Activated CD4-positive, alpha-beta memory T cell treated with anti-CD3 and anti-CD28 coated beads, Interleukin-2, amount 10 ng/mL, durations not matched to agents 7 days and 5 days (primary cell): ENCODE results near the gene TAX1BP1. TPM values are rescaled to one million over a fixed set of nuclear protein-coding genes. Genes with fewer than 3 reads are reported as not detected.

Source experiments
- CTCF ChIA-PET: fragments of 350-600 bp; sonication (Branson Sonifier 250); formaldehyde crosslinking; loops from one replicate; lab custom pipeline; 2021; ENCODE audit warnings: antibody characterized with exemption, inconsistent platforms; lab: Charles Lee
- POLR2A ChIA-PET: fragments of 350-600 bp; sonication (Branson Sonifier 250); formaldehyde crosslinking; loops from one replicate; lab custom pipeline; 2021; ENCODE audit warnings: antibody characterized with exemption; lab: Charles Lee
- DNase-seq: peaks from one replicate; pipeline ENCODE4 v3.0.0-alpha.2; 2020
- H3K27ac Mint-ChIP-seq: one replicate; pipeline ENCODE4 v1.8.0; 2021; ENCODE audit warnings: mild to moderate bottlenecking, mixed read lengths
- H3K27me3 Mint-ChIP-seq: one replicate; pipeline ENCODE4 v1.8.0; 2021; ENCODE audit warnings: mixed read lengths
- H3K36me3 Mint-ChIP-seq: one replicate; pipeline ENCODE4 v1.8.0; 2021; ENCODE audit warnings: low read depth, mixed read lengths
- H3K4me1 Mint-ChIP-seq: one replicate; pipeline ENCODE4 v1.8.0; 2021; ENCODE audit warnings: mixed read lengths
- H3K4me3 Mint-ChIP-seq: one replicate; pipeline ENCODE4 v1.8.0; 2021; ENCODE audit warnings: mild to moderate bottlenecking, mixed read lengths
- H3K9me3 Mint-ChIP-seq: one replicate; pipeline ENCODE4 v1.8.0; 2021; ENCODE audit warnings: mixed read lengths
- total RNA-seq, 2 experiments: library from RNA; stranded (reverse); gene quantifications; one replicate each; pipeline ENCODE4 v1.2.3, GENCODE V29; 2021

TAX1BP1 gene
- total RNA-seq, 2 experiments from 2014 or later: 76.5 to 80.0 TPM

DNA sequence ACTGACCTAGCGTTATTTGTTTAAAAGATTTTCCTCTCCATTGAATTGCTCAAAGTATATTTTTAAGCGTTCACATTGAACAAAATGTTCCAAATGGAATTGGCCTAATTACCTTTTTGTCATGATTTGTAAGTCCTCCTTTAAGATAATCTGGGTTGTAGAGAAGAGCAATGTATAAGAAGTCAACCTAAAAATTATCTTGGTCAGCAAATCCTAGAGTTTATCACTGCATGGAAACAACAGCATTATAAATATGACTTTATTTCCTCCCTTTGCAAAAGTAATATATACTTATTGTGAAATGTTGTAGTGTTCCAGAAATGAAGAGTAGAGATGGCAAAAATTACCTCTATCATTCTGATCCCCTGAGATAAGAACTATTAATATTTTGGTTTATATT, 59.2 kb downstream of the TAX1BP1 start:
- POLR2A ChIA-PET: no interaction called here
- Mint-ChIP-seq H3K27ac (no peak overlapping the region), H3K36me3 (peaks cover 34% of the 10 kb centered on the region), H3K4me3 (no peak overlapping the region), H3K9me3 (no peaks in the 10 kb centered on the region), H3K27me3 (no peaks in the 10 kb centered on the region), H3K4me1 (no peaks in the 10 kb centered on the region)
- CTCF ChIA-PET: interaction anchor here (0.6 kb wide), 1 partner anchor 35 kb away, joined by 3 read pairs; no protein-coding TSS in a partner anchor
- no peak for DNase-seq

DNA sequence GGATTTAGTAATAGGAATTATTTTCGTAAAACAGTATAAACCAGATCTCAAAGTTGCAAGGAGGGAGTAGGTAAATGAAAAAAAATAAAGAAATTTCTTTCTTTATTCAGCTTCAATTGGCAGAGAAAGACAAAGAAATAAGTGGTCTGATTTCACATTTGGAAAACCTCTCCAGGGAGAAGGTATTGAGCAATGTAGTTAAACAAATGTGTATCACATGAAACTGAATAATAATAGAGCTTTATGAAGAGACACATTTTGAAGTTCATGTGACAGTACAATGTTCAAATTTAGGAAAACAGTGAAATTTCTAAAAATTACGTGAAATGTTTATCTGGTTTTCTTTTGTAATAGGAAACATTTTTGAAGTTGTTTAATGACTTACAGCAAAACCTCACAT, 63.0 kb downstream of the TAX1BP1 start:
- ChIA-PET POLR2A (interaction anchor here (1.0 kb wide), 1 partner anchor 10 kb away, joined by 3 read pairs; no protein-coding TSS in a partner anchor), CTCF (no interaction called here)
- Mint-ChIP-seq H3K27me3 (no peaks in the 10 kb centered on the region), H3K4me1 (no peaks in the 10 kb centered on the region), H3K4me3 (no peak overlapping the region), H3K27ac (no peak overlapping the region), H3K36me3 (peaks cover 22% of the 10 kb centered on the region), H3K9me3 (no peaks in the 10 kb centered on the region)
- no peak for DNase-seq

DNA sequence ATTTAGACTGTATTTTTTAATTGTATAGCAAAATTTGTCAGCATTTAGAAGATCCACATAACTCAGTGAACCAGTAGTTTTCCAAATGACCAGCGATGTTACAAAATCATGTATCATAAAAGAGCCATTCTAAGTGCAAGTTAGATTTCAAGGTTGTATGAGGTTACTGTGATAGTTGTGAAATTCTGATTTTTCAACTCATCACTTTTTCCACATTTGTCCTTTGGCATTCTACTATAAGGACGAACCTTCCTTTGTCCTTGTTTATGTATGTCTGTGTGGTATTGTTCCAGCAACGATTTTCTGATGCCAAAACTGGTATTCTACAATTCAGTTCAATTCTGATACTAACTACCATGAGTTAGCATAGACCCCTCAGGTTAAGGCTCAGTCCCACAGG, 64.2 kb downstream of the TAX1BP1 start:
- peaks cover 17% of the 10 kb centered on the region for H3K36me3 Mint-ChIP-seq
- no peak overlapping the region for H3K4me3 Mint-ChIP-seq
- H3K27ac Mint-ChIP-seq: no peak overlapping the region
- H3K4me1 Mint-ChIP-seq: no peaks in the 10 kb centered on the region
- no peaks in the 10 kb centered on the region for H3K27me3 Mint-ChIP-seq
- no peaks in the 10 kb centered on the region for H3K9me3 Mint-ChIP-seq
- CTCF ChIA-PET: no interaction called here
- no peak for DNase-seq
- POLR2A ChIA-PET: no interaction called here

DNA sequence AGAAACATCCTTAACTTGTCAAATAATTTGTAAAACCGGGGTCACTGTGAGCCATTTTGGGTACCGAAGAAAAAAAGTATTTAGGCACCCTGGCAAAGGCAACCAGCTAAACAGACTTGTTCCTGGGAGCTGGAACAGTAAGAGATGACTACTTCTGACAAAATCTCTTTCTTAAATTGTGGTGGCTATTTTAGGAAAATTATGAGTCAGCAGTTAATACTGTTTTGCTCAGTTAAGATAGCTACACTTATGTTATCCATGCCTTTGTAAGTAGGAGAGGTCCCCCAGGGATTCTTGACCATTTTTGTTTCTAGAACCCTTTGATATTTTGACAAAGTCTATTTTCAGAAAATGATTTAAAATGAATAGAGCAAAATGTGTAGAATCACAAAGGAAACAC, 68.7 kb downstream of the TAX1BP1 start:
- Mint-ChIP-seq H3K27me3 (no peaks in the 10 kb centered on the region), H3K27ac (no peak overlapping the region), H3K4me3 (no peak overlapping the region), H3K4me1 (no peaks in the 10 kb centered on the region), H3K36me3 (peaks cover 9% of the 10 kb centered on the region), H3K9me3 (no peaks in the 10 kb centered on the region)
- ChIA-PET POLR2A (no interaction called here), CTCF (no interaction called here)
- DNase-seq: no peak

DNA sequence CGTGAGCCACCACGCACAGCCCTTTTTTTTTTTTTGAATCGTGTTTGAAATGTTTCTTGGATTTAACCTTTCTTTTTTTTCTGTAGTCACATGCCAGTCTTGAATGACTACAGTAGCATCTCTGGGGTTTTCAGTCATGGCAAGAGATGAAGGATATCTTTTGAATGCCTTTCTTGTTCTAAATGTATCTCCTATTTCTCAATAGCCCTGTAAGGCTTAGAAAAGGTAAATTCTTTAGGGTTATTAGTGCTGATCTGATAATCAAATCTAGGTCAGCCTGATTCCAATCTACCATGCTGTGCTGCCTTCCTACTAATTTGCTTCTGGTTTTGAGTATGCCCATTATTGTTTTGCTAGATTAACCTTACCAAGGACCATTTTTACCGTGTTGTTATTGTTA, 70.2 kb downstream of the TAX1BP1 start:
- no peaks in the 10 kb centered on the region for H3K4me1 Mint-ChIP-seq

DNA sequence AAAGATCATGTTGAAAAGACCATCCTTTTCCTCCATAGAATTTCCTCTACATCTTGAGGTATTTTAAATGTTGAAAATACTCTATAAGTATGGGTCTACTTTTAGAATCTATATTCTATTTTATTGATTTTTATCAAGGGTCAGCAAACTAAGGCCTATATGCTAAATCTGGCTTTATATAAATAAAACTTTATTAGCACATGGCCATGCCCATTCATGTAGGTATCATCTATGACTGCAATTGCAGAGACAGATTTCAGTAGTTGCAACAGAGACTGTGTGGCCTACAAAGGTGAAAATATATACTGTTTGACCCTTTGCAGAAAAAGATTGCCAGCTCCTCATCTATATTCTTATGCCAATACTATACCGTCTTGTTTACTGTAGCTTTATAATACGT, 72.7 kb downstream of the TAX1BP1 start:
- Mint-ChIP-seq H3K4me3 (no peak overlapping the region), H3K4me1 (no peaks in the 10 kb centered on the region), H3K27ac (no peak overlapping the region), H3K36me3 (peaks cover 16% of the 10 kb centered on the region), H3K27me3 (no peaks in the 10 kb centered on the region), H3K9me3 (no peaks in the 10 kb centered on the region)
- DNase-seq: no peak
- POLR2A ChIA-PET: interaction anchor here (0.7 kb wide), 1 partner anchor 10 kb away, joined by 3 read pairs; no protein-coding TSS in a partner anchor
- CTCF ChIA-PET: no interaction called here

More for the DNA sequence above, 70.2 kb downstream of the TAX1BP1 start:
- ChIA-PET POLR2A (no interaction called here), CTCF (no interaction called here)
- no peak for DNase-seq
- Mint-ChIP-seq H3K4me3 (no peak overlapping the region), H3K9me3 (no peaks in the 10 kb centered on the region), H3K27me3 (no peaks in the 10 kb centered on the region), H3K27ac (no peak overlapping the region), H3K36me3 (peaks cover 14% of the 10 kb centered on the region)

DNA sequence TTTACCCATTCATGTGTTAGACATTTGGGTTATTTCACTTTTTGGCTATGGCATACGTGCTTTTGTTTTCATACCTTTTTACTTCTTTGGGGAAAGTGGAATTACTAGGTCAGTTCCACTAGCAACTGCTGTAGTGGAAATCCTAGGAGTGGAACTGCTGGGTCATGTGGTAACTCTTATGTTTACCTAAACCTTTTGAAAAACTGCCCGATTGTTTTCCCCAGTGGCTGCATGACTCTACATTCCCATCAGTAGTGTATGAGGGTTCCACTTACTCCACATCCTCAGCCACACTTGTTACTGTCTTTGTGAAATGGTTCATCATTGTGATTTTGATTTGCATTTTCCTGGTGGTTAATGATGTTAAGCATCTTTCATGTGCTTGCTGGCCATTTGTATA, 82.3 kb downstream of the TAX1BP1 start:
- no peak for DNase-seq
- POLR2A ChIA-PET: no interaction called here
- no peaks in the 10 kb centered on the region for H3K4me1 Mint-ChIP-seq
- H3K4me3 Mint-ChIP-seq: no peak overlapping the region
- no peaks in the 10 kb centered on the region for H3K27me3 Mint-ChIP-seq
- peaks cover 15% of the 10 kb centered on the region for H3K36me3 Mint-ChIP-seq
- no peaks in the 10 kb centered on the region for H3K9me3 Mint-ChIP-seq
- no peak overlapping the region for H3K27ac Mint-ChIP-seq
- CTCF ChIA-PET: no interaction called here

DNA sequence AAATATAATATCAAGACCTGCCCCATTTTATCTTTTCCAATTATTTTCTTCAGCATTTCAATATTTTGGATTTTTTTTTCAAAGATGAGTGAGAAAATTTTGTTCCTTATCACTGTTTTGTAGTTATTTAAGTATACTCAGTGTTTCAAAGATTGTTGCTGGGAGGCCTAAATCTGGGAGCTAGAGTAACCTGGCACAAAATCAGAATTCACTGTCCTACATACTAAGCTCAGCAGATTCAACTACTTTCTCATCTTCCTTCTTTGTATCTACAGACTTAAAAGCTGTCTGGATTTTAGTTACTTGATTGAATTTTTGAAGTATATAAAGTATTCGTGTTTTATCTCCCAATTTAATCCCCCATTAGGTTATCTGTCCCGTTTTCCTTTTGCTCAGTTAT, 85.9 kb downstream of the TAX1BP1 start:
- DNase-seq: no peak
- Mint-ChIP-seq H3K9me3 (no peaks in the 10 kb centered on the region), H3K27me3 (no peaks in the 10 kb centered on the region), H3K36me3 (peaks cover 15% of the 10 kb centered on the region), H3K4me1 (no peaks in the 10 kb centered on the region), H3K27ac (no peak overlapping the region), H3K4me3 (no peak overlapping the region)
- POLR2A ChIA-PET: no interaction called here
- CTCF ChIA-PET: no interaction called here

DNA sequence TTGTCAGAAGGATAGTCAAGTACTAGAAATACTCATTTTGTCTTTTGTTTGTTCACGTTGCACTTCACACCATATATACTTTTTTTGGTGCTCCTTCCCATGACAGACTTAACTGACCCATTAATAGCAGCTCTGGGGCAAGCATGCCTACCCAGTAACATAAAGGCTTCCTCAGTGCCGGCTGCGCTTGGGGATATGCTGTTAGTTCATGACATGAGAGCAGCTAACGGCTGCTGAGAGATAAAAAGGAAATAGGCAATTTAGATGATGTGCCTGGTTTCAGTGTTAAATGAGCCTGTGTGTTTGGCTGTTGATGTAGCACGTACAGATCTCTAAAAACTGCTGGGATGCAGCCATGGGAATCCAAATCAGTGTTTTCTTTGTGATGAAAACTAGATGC, 86.4 kb downstream of the TAX1BP1 start:
- H3K4me3 Mint-ChIP-seq: no peak overlapping the region
- no peaks in the 10 kb centered on the region for H3K4me1 Mint-ChIP-seq
- ChIA-PET POLR2A (no interaction called here), CTCF (no interaction called here)
- no peak overlapping the region for H3K27ac Mint-ChIP-seq
- H3K27me3 Mint-ChIP-seq: no peaks in the 10 kb centered on the region
- H3K36me3 Mint-ChIP-seq: peaks cover 16% of the 10 kb centered on the region
- DNase-seq: no peak
- no peaks in the 10 kb centered on the region for H3K9me3 Mint-ChIP-seq

DNA sequence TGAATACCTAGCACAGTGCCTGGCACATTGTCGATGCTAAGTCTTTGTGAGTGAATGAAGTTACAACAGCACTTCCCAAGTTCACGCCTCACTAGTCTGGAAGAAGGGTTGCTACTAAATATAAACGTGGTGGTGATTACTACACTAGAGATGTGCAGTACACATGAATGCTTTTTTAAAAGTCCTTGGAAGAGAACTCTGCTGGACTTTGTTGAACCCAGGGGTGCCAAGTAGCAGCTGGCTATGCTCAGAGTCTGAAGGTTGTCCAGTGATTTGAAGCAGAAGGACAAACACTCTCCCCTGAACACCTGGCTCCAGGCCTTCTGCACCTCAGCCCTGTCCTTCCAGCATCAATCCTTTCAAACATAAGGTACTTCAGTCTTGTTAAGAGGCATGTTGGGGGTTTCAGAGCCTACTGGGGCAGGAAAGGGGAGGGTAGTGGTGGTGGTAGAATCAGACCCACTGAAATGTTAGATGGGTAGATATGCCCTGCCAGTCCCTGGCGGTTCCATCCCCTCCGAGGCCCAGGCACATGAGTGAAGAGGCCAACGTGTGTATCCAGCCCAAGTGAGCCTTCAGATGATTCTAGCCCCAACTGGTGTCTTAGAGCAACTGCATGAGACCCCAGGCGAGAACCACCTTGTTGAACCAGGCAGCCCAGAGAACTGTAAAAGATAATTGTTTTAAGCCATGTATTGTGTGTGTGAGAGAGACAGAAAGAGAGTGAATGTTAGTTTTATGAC, 94.4 kb downstream of the TAX1BP1 start:
- no peak for DNase-seq
- H3K36me3 Mint-ChIP-seq: peaks cover 9% of the 10 kb centered on the region
- no peaks in the 10 kb centered on the region for H3K27me3 Mint-ChIP-seq
- H3K4me3 Mint-ChIP-seq: no peak overlapping the region
- no peak overlapping the region for H3K27ac Mint-ChIP-seq
- no peaks in the 10 kb centered on the region for H3K4me1 Mint-ChIP-seq
- CTCF ChIA-PET: no interaction called here
- POLR2A ChIA-PET: no interaction called here
- no peaks in the 10 kb centered on the region for H3K9me3 Mint-ChIP-seq

DNA sequence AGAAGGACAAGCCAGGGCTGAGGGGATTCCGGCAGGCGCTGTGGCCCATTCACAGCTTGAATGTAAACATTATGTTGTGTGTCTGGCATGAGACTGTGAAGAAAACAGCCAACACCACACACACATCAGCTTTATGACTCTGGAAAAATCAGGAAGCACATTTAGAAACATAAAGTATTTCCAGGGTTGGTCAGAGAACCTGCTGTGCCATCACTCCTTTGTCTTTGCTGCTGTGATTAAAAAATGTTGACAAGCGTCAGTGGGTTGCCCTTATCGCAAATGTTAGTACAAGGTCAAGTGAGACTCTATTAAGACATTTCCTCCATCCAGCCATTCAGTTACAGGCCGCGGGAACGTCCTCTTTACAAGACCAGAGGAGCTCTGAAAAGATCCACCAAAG, 95.4 kb downstream of the TAX1BP1 start:
- ChIA-PET CTCF (no interaction called here), POLR2A (interaction anchor here (1.2 kb wide), 1 partner anchor 95 kb away, joined by 4 read pairs; no protein-coding TSS in a partner anchor)
- Mint-ChIP-seq H3K4me1 (peaks cover 2% of the 10 kb centered on the region), H3K27ac (no peak overlapping the region), H3K27me3 (no peaks in the 10 kb centered on the region), H3K9me3 (no peaks in the 10 kb centered on the region), H3K36me3 (peaks cover 9% of the 10 kb centered on the region), H3K4me3 (no peak overlapping the region)
- DNase-seq: no peak

DNA sequence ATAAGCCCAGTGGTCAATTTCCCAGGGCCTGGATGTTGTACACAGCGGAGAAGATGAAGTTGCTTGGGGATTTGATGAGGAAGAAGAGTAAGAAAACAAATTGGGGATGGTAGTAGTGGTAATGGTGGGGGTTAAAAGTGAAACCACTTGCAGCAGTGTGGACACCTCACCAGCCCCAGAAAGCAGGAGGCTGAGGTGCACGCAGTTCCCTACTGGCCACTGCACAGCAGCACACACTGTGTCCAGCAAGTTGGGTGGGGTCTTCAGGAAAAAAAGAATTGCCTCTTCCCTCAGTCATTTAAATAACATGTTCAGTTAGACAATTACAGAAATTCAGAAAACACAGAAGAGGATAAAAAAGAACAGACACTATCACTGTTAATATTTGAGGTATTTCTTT, 96.6 kb downstream of the TAX1BP1 start:
- peaks cover 2% of the 10 kb centered on the region for H3K4me1 Mint-ChIP-seq
- peaks cover 5% of the 10 kb centered on the region for H3K36me3 Mint-ChIP-seq
- ChIA-PET POLR2A (interaction anchor here (1.2 kb wide), 1 partner anchor 96 kb away, joined by 4 read pairs; no protein-coding TSS in a partner anchor), CTCF (no interaction called here)
- no peaks in the 10 kb centered on the region for H3K9me3 Mint-ChIP-seq
- DNase-seq: no peak
- no peak overlapping the region for H3K27ac Mint-ChIP-seq
- H3K27me3 Mint-ChIP-seq: no peaks in the 10 kb centered on the region
- H3K4me3 Mint-ChIP-seq: no peak overlapping the region

DNA sequence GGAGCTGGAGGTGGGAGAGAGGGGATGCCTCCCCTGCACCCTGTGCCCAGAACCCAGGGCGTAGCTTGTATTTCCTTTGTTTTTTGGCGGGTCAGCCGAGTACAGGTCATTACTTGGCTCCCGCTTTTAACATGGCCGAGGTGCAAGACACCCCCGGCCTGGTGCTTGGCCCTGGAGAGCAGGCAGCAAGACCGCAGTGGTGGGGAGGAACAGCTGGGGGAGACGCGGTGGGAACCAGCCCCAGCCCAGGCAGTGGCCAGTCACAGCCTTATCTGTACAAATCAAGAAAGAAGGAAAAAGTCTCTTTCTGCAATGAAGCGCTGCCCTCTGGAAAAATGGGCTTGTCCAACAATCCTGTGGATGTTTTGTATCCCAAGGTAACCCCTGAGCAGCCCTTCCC, 99.1 kb downstream of the TAX1BP1 start:
- CTCF ChIA-PET: no interaction called here
- no peak overlapping the region for H3K4me3 Mint-ChIP-seq
- peaks cover 2% of the 10 kb centered on the region for H3K36me3 Mint-ChIP-seq
- H3K4me1 Mint-ChIP-seq: peaks cover 2% of the 10 kb centered on the region
- H3K27me3 Mint-ChIP-seq: no peaks in the 10 kb centered on the region
- no peak for DNase-seq
- H3K27ac Mint-ChIP-seq: no peak overlapping the region
- H3K9me3 Mint-ChIP-seq: no peaks in the 10 kb centered on the region
- POLR2A ChIA-PET: no interaction called here

DNA sequence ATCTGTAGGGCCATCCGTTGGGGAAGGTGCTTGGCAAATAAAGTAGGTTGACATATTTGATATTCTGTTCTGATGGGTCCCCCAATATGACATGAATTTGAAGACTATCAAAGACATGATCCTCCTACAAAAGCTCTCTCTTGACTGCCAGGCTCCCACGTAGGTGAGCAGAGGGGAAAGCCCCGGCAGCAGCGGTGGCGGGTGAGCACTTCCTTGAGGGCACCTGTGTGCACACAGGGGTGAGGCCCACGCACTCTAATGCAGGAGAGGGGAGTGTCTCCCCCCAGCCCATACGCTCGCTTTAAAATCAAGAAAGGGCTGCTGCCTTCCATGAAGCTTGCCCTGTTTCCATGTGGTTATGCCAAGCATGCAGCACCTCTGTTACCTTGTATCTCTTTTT, 100.4 kb downstream of the TAX1BP1 start:
- H3K9me3 Mint-ChIP-seq: no peaks in the 10 kb centered on the region
- no peak overlapping the region for H3K27ac Mint-ChIP-seq
- H3K27me3 Mint-ChIP-seq: no peaks in the 10 kb centered on the region
- CTCF ChIA-PET: no interaction called here
- peaks cover 2% of the 10 kb centered on the region for H3K36me3 Mint-ChIP-seq
- no peak for DNase-seq
- H3K4me3 Mint-ChIP-seq: no peak overlapping the region
- peaks cover 2% of the 10 kb centered on the region for H3K4me1 Mint-ChIP-seq
- POLR2A ChIA-PET: interaction anchor here (0.6 kb wide), 1 partner anchor 651 kb away, joined by 3 read pairs; no protein-coding TSS in a partner anchor
